ENCODE results near the gene TLK2.

TLK2 gene

DNA sequence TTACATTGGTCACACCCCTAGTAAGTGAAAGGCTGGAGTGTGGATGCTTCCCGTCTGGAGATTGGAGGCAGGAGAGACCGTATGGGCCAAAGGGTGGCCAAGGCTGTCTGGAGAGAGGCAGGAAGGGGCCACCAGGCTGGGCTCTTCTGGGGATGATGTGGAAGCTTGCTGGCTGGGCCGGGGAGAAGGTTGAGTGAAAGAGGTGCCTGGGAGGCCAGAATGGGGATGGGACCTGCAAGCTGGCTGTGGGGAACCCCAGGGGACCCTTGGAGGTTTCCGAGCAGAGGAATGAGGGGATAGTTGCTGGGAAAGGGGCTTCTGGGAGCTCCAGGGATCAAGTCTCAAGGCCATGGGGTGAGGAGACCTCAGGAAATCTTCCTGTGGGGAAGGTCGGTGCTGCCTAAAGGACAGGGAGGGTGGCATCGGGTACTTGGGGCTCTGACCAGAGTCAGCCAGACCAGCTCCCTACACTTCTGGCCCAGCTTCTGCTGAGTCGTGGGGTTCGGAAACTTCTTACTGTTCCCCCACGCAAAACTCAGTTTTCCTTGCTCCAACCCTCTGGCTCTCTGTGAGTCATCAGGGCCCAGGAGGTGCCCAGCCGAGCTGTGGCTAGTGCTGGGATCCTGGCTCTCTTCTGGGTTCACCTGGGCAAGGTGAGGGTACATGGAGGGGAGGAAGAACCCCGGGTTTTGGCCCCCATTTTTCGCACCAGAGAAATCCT is 151.9 kb downstream of the TLK2 start:
- DNase-seq = no peak

DNA sequence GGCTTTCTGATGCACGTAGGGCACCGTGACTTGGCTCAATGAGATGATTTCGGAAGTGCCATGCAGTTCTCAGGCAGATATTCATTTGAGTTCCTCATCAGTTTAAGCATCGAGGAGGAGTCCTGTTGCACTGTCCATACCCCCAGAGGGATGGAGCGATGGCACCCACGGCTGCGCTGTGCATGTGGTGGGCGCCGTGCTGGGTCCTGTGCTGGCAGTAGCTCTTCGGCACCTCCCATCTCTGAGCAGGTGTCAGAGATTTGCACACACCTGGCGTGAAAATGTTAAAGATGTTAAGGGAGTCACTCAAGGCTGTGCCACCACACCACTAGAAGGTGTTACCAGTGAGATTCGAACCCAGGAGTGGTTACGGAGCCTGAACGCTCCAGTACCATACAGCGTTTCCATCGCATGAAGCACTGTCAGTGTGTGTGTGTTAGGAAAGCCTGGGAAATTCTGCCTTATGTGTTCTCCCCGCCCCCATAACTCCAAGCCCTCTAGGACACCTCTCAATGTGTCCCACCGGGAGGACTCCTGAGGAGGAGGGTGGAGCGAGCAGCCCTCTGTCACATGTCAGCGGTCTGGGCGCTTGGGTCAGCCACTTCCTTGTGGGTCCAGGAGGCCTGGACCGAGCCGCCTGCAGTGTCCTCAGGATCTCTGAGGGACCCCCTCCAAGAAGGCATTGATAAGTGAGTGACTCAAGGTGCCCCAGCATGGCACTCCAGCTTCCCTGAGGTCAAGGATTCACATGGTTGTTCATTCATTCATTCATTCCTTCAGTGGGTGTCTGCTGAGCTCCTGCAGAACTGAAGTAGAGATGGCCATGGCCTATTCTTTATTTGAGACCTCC is 152.7 kb downstream of the TLK2 start:
- no peak for DNase-seq

- no peak for DNase-seq
Observed at GRCh38 chr17:62631936-62632924, 153.6 kb downstream of the TLK2 start.

- DNase-seq = no peak
Observed at GRCh38 chr17:62637809-62638208, 159.2 kb downstream of the TLK2 start.

DNA sequence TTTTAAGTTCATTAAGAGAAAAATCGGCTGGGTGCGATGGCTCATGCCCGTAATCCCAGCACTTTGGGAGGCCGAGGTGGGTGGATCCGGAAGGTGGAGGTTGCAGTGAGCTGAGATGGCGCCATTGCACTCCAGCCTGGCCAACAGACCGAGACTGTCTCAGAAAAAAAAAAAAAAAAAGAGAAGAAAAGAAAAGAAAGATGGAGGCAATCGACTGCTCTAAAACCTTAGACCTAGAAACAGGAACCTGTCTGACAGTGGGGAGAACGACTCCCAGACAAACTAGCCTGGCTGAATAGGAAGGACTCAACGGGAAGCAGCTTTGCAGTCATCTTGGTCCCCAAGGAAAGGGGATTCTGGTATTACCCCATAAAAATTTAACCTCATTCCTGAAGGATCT is 162.5 kb downstream of the TLK2 start:
- no peak for DNase-seq

GRCh38 chr17:62641951-62642350 is 163.3 kb downstream of the TLK2 start:
- no peak for DNase-seq

- DNase-seq = no peak
Observed at GRCh38 chr17:62643496-62643895, 164.9 kb downstream of the TLK2 start.

DNA sequence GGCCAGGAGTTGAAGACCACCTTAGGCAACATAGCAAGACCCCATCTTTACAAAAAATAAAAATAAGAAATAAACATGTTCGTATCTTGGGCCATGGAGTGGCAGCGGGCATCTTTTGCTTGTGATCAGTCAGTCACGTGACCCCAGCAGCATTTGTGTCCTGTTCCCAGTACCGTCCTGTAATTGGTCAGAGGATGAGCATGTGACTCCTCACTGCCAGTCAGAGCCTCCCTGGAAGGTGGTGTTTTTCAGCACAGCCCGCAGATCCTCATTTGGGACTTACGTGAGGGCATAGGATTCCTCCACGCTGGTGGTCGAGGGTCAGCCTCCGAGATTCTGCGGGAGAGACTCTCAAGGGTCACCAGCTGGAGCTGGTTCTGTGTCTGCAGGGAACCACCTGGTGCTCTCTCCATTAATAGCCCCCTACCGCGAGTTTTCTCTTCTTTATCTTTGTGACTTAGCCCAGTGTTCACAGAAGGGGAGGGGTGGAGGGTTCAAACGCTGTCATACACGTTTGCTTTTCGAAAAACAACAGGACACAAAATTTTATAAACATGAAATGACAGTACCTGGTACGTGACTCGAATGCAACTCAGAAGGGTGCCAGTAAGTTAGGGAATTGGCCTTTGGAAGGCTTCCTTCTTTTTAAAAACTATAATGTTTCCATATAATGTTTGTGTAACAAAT is 166.0 kb downstream of the TLK2 start:
- DNase-seq = no peak

- DNase-seq = no peak
Observed at GRCh38 chr17:62648251-62648955, 169.8 kb downstream of the TLK2 start.

- no peak for DNase-seq
Observed at GRCh38 chr17:62648956-62649294, 170.3 kb downstream of the TLK2 start.

GRCh38 chr17:62649570-62649969 is 170.9 kb downstream of the TLK2 start:
- no peak for DNase-seq

GRCh38 chr17:62650587-62650986 is 172.0 kb downstream of the TLK2 start:
- DNase-seq = no peak

DNA sequence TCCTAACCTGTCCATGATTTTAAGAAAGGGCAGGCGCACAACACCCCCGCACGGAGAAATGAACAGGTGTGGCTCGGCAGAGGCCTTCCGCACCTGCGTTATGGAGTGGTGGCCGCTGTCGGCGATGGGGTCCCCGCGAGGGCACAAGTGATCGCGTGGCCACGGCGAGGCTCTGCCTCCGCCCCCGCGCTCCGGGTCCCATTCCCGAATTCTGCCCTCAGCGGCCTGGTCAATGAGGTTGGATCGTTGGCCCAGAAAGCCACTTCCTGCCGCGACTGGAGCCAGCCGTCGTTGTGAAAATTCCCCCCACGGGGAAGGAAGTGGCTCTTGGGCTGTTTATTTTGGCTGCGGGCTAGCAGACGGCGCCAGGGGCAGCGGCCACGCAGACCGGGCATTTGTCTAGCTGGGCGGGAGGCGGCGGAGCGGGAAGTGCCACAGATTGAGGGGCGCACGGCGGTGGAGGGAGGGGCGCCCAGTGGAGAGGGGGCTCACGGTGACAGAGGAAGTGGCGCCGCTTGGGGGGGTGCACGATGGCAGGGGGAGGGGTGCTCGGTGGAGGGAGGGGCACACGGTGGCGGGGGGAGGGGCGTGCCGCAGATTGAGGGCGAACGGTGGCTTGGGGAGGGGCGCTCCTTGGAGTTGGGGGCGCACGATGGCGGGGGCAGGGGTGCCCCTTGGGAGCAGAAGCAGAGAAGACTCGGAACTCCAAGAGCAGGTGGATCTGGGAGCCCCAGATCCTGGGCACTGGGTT is 173.8 kb downstream of the TLK2 start:
- DNase-seq = peak; percentile 19

- DNase-seq = peak; percentile 85
Observed at GRCh38 chr17:62653002-62653825, 174.6 kb downstream of the TLK2 start.

DNA sequence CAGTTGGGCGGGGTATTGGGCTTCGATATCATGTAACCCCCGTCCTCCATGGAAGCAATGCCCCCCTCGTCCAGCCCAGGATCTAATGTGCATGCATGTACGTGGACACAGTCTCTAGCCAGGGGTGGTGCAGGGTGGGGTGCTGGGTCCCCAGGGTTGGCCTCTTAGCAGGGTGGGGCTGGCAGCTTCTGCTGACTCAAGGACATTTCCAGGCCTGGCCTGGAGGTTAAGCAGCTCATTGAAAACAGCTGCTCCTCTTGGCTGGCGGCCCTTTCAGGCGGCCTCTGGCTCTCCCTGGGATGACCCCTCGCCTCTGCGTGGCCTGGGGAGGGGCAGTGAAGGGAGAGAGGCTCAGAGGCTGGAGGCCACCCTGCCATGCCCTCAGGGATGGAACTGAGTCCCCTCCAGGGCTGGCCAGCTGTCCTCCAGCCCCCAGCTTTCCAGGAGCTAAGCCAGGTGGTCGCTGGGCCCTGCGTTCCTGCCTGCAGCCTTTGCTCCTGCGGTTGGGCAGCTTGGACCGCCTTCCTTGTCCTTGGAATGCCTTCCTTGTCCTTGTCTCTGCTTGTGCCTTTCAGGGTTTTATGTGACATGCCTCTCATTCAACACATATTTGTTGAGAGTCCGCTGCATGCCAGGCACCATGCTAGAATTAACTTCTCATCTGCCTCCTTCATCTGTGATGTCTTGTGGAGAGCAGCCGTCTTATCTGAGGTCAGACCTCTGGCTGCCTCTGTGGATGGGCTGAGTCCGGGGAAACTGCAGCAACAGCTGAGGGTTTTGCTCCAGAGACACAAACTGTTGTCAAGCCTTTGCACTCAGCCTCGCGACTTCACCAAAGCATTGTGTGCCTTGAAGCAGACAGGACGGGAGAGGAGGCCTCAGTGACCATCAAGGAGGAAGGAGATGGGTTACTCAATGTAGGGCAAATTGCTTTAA is 175.5 kb downstream of the TLK2 start:
- no peak for DNase-seq

GRCh38 chr17:62655656-62656055 is 177.0 kb downstream of the TLK2 start:
- no peak for DNase-seq

DNA sequence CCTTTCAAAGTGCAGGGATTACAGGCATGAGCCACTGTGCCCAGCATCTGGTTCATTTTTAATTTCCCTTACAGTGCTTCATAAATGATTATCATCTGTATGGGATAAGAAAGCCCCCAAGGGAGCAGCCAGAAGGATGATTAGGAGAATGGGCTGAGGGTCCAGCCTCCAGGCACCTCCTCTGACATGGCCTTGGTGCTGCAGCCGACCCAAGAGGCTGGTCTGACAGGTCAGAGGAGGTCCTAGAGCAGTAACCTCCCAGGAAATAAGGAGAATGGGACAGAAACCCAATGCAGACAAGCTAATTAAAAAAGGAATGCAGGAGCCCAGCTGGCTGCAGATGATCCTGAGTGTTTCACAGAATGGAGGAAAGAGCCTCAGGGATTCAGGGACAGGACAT is 177.8 kb downstream of the TLK2 start:
- DNase-seq = no peak

DNA sequence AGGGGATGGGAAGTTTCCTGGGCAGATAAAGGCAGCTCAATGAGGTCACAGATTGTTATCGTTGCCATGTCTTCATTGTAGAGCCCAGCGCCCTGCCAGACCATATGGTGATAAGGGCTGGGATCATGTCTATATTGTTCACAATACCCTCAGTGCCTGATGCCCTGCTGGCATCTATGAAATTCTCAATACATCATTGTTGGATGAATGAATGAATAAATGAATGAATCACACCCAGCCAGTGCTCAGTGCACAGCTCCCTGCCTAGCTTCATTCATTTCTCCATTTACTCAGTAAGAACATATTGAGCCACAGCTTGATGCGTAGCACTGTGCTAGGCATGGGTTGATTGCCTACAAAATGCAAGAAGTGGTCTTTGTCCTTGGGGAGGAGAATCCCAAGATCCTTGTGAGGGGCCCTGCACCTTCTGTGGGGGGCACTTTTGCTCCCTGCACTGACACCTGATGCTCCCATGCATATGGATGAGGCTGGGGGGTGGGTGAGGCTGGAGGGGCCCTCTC is 178.6 kb downstream of the TLK2 start:
- DNase-seq = no peak

- no peak for DNase-seq
Observed at GRCh38 chr17:62657690-62658089, 179.1 kb downstream of the TLK2 start.

Data from stimulated activated CD4-positive, alpha-beta T cell treated with anti-CD3 and anti-CD28 coated beads, Interleukin-12 subunit alpha, Interleukin-12 subunit beta, amount 100 ng/mL, for 4 hours (primary cell).